ENCODE data around the gene SLC15A4.

- no peak for TF ChIP-seq POLR2A (IDR thresholded peaks at IDR 0.05)
- no peak for TF ChIP-seq CTCF (IDR thresholded peaks at IDR 0.05)
Measured at GRCh38 chr12:128819293-128820144, 4.2 kb downstream of the SLC15A4 start.
